ENCODE data around the gene IFNAR1. TPM values are rescaled to one million over a fixed set of nuclear protein-coding genes. Genes with fewer than 3 reads are reported as not detected.
"Not testable (repeated sequence)": the region's sequence is repeated elsewhere in the genome, so short reads cannot be mapped to it uniquely, and the experiment has no call there.

The IFNAR1 gene
- total RNA-seq, 2 donors from 2014 or later: 30.7 to 33.1 TPM

DNA sequence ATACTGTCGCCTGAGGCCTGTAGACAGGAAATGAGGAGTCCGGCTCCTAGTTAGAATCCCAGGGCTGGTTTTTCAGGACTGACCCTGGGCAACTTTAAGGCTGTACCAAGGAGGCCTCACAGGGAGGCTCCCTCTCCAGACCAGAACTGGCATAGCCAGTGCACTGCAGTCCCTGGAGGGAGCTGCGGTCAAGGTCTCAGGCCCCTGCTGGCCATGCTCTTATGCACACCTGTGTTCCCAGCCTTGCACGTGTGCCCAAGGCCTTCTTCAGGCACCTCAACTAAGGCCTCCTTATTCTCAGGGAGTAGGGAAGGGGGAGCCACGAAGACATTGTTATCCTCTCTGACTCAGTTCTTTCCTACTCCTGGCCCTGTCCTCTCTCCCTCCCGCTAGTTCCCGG lies 22.0 kb upstream of the IFNAR1 start:
- intact Hi-C loops (cut with DNase I): no loop called here
- DNase-seq (no peak), ATAC-seq (no peak)

DNA sequence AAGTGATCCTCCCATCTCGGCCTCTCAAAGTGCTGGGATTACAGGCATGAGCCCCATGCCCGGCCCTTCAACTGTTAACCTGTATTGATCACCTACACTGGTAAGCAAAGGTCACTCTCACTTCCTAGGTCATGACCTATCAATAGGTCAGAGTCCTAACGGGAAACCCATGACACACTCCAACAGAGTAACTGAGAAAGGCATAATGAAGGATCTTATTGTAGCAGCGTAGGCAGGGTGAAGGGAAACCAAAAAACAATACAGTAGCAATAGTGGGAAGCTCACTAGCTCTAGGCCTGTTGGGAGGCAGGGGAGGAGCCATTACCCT lies 19.5 kb upstream of the IFNAR1 start:
- intact Hi-C loops (cut with DNase I): no loop called here
- ATAC-seq: no peak
- DNase-seq: no peak

DNA sequence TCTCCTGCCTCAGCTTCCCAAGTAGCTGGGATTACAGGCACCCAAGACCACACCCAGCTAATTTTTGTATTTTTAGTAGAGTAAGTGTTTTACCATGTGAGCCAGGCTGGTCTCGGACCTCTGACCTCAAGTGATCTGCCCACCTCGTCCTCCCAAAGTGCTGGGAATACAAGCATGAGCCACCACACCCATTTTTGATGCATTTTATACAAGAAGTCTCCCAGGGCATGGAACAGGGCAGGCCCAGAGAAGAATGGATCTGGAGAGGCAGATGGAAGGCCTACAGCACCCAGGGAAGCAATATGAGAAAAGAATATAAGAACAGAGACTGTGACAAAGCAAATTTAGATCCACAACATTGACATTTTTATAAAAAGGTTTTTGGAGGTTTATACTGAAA lies 18.8 kb upstream of the IFNAR1 start:
- intact Hi-C loops (cut with DNase I): no loop called here
- ATAC-seq: no peak
- DNase-seq: no peak

DNA sequence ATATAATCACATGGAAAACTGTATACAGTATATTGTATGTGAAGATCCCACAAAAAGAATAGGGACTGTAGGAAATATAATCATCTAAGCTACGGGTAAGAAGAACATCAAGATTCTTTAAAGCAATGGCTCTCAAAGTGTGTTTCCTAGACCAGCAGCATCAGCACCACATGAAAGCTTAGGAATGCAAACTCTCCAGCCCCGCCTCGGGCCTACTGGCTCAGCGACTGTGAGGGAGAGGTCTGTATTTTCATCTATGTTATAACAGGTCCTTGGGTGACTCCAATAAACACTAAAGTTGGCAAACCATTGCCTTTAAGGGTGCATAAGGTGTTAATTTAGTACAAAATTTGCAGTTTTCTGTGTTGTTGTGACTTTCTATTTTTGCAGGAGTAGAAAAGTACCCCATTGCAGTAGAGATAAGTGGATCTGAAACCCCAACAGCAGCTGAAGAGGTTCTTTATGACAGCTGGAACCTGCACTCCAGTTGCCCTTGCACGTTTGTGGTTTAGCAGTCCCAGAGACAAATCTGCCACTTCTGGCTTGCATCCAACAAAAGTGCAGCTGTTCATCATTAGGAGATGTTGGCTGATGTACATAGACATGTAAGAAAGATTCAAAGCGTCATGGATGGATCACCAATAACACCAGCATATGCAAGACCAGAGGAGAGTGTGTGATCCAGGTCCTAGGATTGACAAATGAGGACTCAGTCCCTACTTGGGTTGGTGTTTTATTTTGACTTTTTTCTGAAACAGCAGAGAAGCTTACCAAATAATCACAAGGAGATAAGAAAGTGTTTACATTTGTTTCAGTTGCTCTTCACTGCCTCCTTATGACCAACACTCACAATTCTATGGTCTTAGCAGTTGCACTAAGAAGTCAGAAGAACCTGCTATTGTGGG lies 15.9 kb upstream of the IFNAR1 start:
- no peak for ATAC-seq
- no peak for DNase-seq
- intact Hi-C loops (cut with DNase I): no loop called here

DNA sequence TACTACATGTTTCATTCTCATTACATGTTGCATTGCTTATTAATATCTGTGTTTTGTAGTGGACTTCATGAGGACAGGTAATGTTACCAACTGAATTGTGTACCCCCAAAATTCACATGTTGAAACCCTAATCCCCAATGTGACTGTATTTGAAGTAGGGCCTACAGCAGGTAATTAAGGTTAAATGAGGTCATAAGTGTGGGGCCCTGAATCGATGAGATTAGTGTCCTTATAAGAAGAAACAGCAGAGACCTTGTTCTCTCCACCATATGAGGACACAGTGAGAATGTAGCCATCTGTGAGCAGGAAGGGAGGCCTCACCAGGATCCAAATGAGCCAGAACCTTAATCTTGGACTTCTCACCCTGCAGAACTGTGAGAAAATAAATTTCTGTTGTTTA lies 15.0 kb upstream of the IFNAR1 start:
- no peak for DNase-seq
- ATAC-seq: no peak
- intact Hi-C loops (cut with DNase I): no loop called here

DNA sequence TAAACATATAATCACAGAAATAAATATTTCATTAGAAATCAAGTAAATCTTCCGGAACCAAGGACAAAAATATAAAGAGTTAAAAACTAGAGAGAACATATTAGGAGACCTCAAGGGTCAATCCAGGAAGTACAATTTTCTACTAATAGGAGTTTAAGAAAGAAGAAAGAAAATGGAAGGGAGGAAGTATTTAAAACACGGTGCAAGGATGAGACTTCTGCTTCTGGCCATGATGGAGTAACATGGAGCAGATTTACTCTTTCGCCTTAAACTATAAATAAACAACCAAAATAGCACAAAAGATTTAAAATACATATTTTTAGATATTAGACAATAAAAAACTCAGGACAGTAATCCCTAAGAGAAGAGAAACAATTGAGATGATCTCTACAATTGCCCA lies 12.6 kb upstream of the IFNAR1 start:
- ATAC-seq: no peak
- intact Hi-C loops (cut with DNase I): no loop called here
- DNase-seq: no peak

DNA sequence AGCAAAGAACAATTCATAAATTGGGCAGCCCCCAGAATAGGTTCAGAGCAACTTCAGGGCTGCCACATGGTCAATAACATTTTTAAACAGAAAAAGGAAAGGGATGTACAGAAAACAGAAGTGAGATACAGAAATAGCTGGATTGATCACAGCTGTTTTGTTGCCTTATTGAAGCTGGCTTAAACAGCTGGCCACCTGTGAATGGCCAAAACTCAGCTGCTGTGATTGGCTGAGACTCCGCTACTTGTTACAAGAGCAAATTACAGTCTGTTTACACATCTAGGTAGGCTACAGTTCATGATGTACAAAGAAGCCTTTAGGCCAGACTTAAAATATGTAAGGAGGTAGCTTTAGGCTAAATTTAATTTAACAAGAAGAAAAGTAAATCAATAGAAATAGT lies 11.6 kb upstream of the IFNAR1 start:
- DNase-seq: no peak
- ATAC-seq: no peak
- intact Hi-C loops (cut with DNase I): no loop called here

DNA sequence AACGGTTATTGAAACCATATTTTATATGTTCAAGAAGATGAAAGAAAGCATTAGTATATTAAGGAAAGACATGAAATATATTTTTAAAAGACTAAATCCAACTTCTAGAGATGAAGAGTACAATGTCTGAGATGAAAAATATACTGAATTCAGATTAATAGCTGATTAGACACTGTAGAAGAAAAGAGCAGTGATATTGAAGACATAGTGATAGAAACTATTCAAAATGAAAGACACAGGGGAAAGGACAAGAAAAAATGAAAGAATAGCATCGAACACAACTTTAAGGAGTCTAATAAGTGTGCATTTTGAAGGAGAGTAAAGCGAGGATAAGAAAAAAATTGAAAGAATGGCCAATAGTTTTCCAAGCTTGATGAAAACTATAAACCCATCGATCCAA lies 11.2 kb upstream of the IFNAR1 start:
- ATAC-seq (no peak), DNase-seq (no peak)
- intact Hi-C loops (cut with DNase I): no loop called here

DNA sequence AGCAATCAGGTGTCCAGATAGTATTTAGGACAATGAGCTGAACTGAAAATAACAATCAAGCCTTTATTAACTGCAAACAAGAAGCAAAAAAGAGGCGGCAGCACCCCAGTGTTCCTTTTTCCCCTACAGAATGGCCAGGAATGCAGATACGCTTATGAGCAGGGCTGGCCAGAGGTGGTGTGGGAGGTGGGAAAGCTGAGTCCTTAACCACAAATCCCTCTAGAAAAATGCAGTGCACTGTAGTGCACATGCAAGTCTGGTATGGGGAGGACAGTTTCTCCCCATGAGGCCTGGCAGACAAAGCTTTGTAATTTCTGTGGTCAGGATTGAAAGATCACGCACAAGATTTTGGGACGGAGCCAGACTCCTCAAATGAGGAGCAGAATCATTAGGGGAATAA lies 10.7 kb upstream of the IFNAR1 start:
- intact Hi-C loops (cut with DNase I): no loop called here
- ATAC-seq (no peak), DNase-seq (no peak)

DNA sequence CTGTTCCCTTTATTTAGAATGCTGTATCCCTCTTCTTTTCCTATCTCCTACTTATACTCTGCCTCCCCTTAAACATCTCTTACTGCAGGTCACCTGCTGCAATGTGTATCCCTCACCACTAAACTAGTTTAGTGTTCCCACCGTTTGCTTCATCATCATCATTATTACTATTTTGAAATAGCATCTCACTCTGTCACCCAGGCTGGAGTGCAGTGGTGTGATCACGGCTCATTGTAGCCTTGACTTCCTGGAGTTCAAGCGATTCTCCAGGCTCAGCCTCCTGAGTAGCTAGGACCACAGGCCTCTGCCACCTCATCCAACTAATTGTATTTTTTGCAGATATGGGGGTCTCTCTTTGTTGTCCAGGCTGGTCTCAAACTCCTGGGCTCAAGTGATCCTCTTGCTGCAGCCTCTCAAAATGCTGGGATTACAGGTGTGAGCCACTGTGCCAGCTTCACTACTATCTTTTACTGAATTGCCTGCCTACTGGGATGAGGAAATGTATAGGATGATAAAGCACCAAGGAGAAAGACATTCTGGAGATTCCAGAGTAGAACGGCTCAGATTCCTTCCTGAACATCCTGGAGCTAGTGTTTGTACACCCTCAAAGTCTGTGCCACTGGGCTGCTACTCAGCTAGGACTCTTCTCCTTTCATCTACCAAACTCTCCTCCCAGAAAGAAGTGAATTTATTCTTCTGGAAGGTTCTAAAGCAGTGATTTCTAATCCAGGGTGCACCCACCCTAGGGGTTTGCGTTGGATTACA lies 8.6 kb upstream of the IFNAR1 start:
- ATAC-seq (no peak), DNase-seq (no peak)
- intact Hi-C loops (cut with DNase I): no loop called here

DNA sequence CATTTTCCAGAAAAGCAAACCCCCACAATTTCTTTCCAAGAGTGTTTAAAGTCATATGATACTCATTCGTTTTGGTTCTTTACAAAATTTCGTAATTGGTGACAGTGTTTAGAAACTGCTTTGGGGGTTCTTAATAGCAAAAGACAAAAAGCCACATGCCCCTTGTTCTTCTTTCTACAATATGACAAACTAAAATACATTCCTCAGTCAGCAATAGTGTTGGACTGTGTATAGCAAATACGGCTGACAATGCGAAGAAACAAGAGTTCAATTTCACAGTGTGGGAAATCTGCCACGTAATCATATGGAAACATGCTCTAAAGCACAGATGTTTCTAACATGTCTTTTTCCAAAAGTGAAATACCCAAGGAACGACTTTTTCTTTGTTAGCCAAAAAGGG lies 7.6 kb upstream of the IFNAR1 start:
- intact Hi-C loops (cut with DNase I): no loop called here
- ATAC-seq (no peak), DNase-seq (no peak)

DNA sequence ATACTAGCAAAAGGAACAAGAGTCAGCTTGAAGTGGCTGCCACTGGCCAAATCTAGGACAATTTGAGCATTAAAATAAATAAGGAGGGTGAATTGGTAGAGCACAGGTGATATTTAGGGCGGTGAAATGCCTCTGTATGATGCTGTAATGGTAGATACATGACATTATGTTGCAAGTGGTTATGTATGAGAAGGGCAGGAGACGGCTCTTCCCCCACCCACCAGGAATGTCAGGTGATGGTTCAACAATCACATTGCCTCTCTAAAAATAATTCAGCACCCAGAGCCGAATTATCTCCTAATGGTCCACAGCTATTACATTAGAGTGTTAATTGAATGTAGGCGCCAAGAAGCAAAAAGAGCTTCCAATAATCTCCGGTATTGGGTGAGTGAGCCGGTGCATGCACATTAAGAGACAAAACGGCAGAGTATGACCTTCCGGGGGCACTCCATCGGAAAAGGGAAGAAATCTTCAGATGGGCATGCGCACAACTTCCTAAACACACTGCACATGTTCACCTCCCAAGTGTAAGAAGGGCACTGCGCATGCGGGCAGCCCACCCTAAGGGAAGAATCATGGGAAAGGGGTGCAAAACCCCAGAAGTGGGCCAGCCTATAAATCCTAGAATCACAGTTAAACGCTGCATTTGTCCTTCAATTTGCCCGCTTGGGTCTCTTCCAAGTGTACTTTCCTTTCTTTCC lies 6.8 kb upstream of the IFNAR1 start:
- intact Hi-C loops (cut with DNase I): no loop called here
- ATAC-seq: no peak

DNA sequence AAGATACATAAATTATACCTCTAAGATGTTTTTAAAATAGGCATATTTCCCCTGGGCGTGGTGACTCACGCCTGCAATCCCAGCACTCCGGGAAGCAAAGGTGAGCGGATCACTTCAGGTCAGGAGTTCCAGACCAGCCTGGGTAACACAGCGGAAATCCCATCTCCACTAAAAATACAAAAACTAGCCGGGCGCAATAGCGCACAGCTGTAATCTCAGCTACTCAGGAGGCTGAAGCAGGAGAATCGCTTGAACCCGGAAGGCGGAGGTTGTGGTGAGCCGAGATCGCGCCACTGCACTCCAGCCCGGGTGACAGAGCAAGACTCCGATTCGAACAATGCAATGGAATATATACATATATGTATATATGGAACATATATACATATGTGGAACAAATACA lies 3.8 kb upstream of the IFNAR1 start:
- ATAC-seq; DNase-seq; intact Hi-C loops (cut with DNase I): not testable (repeated sequence)

More for the DNA sequence above, 6.8 kb upstream of the IFNAR1 start:
- DNase-seq: no peak

DNA sequence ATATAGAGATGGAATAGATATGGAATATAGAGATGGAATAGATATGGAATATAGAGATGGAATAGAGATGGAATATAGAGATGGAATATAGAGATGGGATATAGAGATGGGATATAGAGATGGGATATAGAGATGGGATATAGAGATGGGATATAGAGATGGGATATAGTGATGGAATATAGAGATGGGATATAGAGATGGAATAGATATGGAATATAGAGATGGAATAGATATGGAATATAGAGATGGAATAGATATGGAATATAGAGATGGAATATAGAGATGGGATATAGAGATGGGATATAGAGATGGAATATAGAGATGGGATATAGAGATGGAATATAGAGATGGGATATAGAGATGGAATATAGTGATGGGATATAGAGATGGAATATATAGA lies 1.2 kb upstream of the IFNAR1 start:
- DNase-seq; intact Hi-C loops (cut with DNase I); ATAC-seq: not testable (repeated sequence)

DNA sequence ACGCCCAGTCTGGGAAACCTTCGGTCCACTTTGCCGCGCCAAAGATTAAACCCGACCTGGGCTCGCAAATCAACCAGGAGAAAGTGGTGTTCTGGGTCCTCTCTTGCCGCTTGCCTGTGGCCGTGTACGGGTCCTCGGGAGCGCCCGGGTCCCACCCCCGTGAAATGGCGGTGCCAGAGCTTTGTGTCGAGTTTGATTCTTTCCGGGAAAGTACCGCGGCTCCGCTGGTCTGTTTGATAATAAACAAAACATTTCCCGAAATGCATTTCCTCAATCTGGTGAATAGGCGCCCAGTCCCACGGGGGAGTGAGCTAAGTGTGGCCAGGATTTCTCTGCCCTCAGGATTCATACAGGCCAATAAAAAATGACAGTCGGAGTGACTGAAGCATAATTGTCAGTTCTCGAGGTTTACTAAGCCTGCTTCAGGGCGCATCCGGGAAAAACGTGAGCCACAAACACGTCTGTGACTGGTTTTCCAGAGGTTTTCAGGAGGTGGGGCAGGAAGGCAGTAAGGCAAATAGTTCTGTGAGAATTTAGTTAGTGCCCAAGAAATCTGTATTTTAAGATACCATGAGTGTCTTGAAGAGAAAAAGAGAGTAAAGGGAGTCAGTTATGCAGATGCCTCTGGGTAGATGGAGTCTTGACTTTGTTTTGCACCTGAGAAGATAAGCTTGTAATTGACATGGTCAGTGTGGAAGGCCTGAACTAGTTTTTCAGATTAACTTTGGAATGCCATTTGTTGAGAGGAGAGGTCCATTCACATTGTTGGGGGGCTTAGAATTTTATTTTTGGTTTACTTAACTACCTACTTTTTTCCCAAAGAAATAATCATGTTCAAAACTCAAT lies 675 bp downstream of the IFNAR1 start:
- ATAC-seq (peak; percentile 49 to 73), DNase-seq (peak; percentile 82)
- intact Hi-C loops (cut with DNase I): no loop called here

DNA sequence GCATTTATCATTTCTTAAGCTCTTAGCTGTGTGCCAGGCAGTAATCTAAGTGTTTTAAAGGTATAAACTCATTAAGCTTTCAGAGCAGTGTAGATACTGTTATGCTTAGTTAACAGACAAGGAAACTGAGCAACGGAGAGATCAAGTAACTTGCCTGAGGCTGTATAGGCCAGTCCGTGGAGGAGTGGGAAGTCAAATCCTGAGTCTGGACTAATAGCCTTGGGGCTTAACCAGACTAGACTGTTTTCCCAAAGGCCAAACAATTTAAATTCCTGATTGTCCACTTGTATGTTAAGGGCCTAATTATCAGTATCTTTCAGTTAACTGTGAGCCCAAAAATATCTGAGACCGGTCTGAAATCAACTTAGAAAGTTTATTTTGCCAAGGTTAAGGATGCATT lies 2.6 kb downstream of the IFNAR1 start:
- no peak for DNase-seq
- ATAC-seq: no peak
- intact Hi-C loops (cut with DNase I): no loop called here

DNA sequence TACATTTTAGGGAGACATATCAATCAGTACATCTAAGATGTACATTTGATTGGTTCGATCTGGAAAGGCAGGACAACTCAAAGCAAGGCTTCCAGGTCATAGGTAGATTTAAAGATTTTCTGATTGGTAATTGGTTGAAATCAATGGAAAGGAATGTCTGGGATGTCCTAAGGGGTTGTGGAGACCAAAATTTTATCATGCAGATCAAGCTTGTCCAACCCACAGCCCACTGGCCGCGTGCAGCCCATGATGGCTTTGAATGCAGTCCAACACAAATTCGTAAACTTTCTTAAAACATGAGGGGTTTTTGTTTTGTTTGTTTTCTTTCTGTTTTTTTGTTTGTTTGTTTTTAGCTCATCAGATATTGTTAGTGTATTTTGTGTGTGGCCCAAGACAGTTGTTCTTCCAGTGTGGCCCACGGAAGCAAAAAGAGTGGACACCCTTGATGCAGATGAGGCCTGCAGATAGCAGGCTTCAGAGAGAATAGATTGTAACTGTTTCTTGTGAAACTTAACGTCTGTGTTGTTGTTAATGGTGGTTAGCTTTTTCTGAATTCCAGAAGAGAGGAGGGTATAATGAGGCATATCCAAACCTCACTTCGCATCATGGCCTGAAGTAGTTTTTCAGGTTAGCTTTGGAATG lies 3.1 kb downstream of the IFNAR1 start:
- no peak for DNase-seq

DNA sequence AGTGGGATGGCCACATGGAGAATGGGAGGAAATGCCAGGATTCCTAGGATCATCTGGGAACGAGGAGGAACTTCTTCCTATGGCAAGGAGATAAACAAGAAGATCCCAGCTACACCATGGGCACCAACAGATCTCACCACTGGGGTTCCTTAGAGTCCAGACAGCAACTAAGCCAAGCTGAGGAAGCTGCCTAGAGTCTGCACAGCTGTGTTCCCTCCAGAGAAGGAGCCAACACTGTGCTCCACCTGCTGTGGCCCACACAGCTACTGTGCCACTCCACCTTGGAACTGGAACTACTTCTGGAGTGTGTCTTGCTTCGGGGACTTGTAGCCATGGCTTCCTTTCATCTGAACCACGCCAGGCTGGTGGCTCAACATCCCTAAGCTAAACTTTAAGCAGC lies 6.0 kb downstream of the IFNAR1 start:
- intact Hi-C loops (cut with DNase I): no loop called here
- no peak for DNase-seq
- no peak for ATAC-seq

More for the DNA sequence above, 3.1 kb downstream of the IFNAR1 start:
- no peak for ATAC-seq
- intact Hi-C loops (cut with DNase I): no loop called here

DNA sequence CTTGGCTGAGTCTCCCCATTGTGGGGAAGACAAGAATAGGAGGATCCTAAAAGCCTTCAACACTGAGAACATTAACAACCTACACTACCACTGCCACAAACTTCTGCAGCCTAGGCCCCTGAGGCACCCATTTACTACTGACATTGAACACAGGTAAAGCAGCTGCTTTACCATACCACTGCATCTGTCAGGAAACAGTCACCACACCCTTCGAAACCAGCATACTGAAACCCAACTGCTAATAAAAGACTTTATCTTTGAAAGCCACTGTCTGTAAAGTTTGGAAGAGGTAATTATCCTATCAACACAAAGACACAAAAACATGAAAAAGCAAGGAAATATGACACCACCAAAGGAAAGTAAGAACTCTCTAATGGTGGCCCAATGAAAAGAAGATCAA lies 7.4 kb downstream of the IFNAR1 start:
- intact Hi-C loops (cut with DNase I): no loop called here
- no peak for ATAC-seq
- no peak for DNase-seq

Data from left cardiac atrium (tissue), 4 donors.